Kidney (tissue), 14 donors: ENCODE results near the gene RAD51B. TPM values are rescaled to one million over a fixed set of nuclear protein-coding genes. Genes with fewer than 3 reads are reported as not detected.
A peak's percentile ranks its signal among the peaks of the same experiment; 100 is the strongest.

Experiments used
- DNase-seq, 5 donors: peaks; one replicate each; pipeline ENCODE4 v3.0.0-alpha.2; 2013 to 2020
- FAIRE-seq: peaks from 2 replicates; lab custom pipeline; 2012; peaks lifted over from hg19 to GRCh38; lab: Jason Lieb, UNC
- H3K27ac ChIP-seq, 2 donors: one replicate each; pipeline ENCODE4 v1.7.0; 2013; ENCODE audit warnings: low read depth in 2 of 2, low read length in 2 of 2, inconsistent platforms in 1 of 2
- H3K27me3 ChIP-seq: one replicate; pipeline ENCODE4 v1.7.1; 2013; ENCODE audit warnings: low read length, inconsistent platforms; ENCODE audit not compliant: control insufficient read depth, insufficient read depth
- H3K36me3 ChIP-seq, 3 donors: one replicate each; pipeline versions ENCODE4 v1.7.0 to v1.7.1; 2013; ENCODE audit warnings: low read length in 3 of 3, control low read depth in 1 of 3, inconsistent platforms in 1 of 3; ENCODE audit not compliant: insufficient read depth in 3 of 3, control insufficient read depth in 2 of 3
- H3K4me1 ChIP-seq, 3 donors: one replicate each; pipeline versions ENCODE4 v1.7.0 to v1.7.1; 2013; ENCODE audit warnings: low read length in 3 of 3, inconsistent platforms in 1 of 3, low read depth in 1 of 3; ENCODE audit not compliant: control insufficient read depth in 2 of 3, insufficient read depth in 2 of 3
- H3K4me3 ChIP-seq, 3 donors: one replicate each; pipeline versions ENCODE4 v1.7.0 to v1.8.1; 2013; ENCODE audit warnings: low read length in 3 of 3, control low read depth in 1 of 3, inconsistent platforms in 1 of 3
- H3K9ac ChIP-seq, 3 donors: one replicate each; pipeline versions ENCODE4 v1.7.0 to v1.7.1; 2013; ENCODE audit warnings: low read length in 3 of 3, control low read depth in 1 of 3, inconsistent platforms in 1 of 3
- H3K9me3 ChIP-seq, 3 donors: one replicate each; pipeline versions ENCODE4 v1.7.0 to v1.7.1; 2013; ENCODE audit warnings: low read length in 3 of 3, control low read depth in 1 of 3, inconsistent platforms in 1 of 3; ENCODE audit not compliant: control insufficient read depth in 2 of 3, insufficient read depth in 1 of 3
- intact Hi-C: fragments of 100-400 bp; cut with DNase I; formaldehyde crosslinking; loops from one replicate; pipeline ENCODE4 v1.11.1; 2022
- polyA plus RNA-seq: library from polyadenylated mRNA; stranded (reverse); fragments of 350-450 nt; fragmentation: Illumina TruSeq; extraction: RNeasy Lipid Tissue Mini Kit (QIAGEN cat#74804); gene quantifications from one replicate; pipeline ENCODE4 v1.2.3, GENCODE V29; 2014; ENCODE audit warnings: low read depth, low replicate concordance; ENCODE audit not compliant: insufficient read depth
- total RNA-seq: library from RNA; stranded (reverse); fragmentation: NEBNext Ultra II Directional; extraction: Animal tissue kit (Norgen Biotek cat#: 25700); gene quantifications from one replicate; pipeline ENCODE4 v1.2.1, GENCODE V29; 2021
- TF ChIP-seq, protein P1 (sequence below): IDR thresholded peaks from 3 replicates; pipeline ENCODE4 v1.5.1; 2012; ENCODE audit warnings: mild to moderate bottlenecking, moderate library complexity, borderline replicate concordance; ENCODE audit not compliant: insufficient read depth; ENCODE audit errors: extremely low read depth
- donor health status: control.
- donor health status: control.
- donor health status: control.
- donor health status: control.
- donor health status: control.
- donor health status: DM: yes; HTN: yes; CAD: no.
- donor health status: Normal renal cell carcinoma (clear cell type).

The RAD51B gene
- total and polyA plus RNA-seq, 2 donors from 2014 or later, result 6.9 to 18.0 TPM

GRCh38 chr14:68359022-68359836 lies 539.6 kb downstream of the RAD51B start:
- H3K36me3 ChIP-seq, result no peaks in the 10 kb centered on the region
- TF ChIP-seq, protein P1, sequence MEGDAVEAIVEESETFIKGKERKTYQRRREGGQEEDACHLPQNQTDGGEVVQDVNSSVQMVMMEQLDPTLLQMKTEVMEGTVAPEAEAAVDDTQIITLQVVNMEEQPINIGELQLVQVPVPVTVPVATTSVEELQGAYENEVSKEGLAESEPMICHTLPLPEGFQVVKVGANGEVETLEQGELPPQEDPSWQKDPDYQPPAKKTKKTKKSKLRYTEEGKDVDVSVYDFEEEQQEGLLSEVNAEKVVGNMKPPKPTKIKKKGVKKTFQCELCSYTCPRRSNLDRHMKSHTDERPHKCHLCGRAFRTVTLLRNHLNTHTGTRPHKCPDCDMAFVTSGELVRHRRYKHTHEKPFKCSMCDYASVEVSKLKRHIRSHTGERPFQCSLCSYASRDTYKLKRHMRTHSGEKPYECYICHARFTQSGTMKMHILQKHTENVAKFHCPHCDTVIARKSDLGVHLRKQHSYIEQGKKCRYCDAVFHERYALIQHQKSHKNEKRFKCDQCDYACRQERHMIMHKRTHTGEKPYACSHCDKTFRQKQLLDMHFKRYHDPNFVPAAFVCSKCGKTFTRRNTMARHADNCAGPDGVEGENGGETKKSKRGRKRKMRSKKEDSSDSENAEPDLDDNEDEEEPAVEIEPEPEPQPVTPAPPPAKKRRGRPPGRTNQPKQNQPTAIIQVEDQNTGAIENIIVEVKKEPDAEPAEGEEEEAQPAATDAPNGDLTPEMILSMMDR, result no peak
- H3K27ac ChIP-seq, result no peak overlapping the region
- H3K4me1 ChIP-seq, result peaks cover under 1 to 11% (median 8%) of the 10 kb centered on the region in 3 donors
- H3K9ac ChIP-seq, result no peak overlapping the region
- no peak overlapping the region for H3K4me3 ChIP-seq
- no peaks in the 10 kb centered on the region for H3K27me3 ChIP-seq
- no peak for FAIRE-seq
- DNase-seq, result peak in 4 of 5 donors; percentile 73 to 90 (median 83)
- no peaks in the 10 kb centered on the region for H3K9me3 ChIP-seq
- intact Hi-C loops, result no loop called here

GRCh38 chr14:68359837-68360552 lies 540.4 kb downstream of the RAD51B start:
- intact Hi-C loops, result no loop called here
- no peak overlapping the region for H3K9ac ChIP-seq

DNA sequence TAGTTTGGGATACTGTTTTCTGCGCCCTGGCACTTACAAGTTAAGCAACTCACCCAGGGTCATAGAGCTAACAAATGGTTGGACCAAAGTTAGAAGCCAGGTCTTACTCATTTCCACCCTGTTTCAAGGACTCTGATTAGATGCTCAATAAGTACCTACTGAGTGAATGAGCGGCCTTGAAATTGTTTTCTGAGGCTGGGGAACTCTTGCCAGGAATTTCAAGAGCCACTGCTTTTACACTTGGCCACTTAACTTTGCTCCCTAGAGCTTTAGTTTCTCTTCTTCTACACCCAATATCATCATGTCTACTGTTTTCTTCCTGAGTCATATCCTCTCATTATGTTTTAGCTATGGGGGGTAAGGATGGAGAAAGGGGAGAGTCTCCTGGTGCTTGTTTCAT lies 541.7 kb downstream of the RAD51B start:
- DNase-seq (no peak), FAIRE-seq (no peak)
- Histone ChIP-seq H3K27me3 (no peaks in the 10 kb centered on the region), H3K4me1 (peaks cover 11 to 17% (median 16%) of the 10 kb centered on the region in 3 donors), H3K9me3 (no peaks in the 10 kb centered on the region), H3K27ac (no peak overlapping the region), H3K36me3 (no peaks in the 10 kb centered on the region), H3K4me3 (no peak overlapping the region), H3K9ac (no peak overlapping the region)
- TF ChIP-seq, protein P1, result no peak
- intact Hi-C loops, result no loop called here

More at GRCh38 chr14:68359837-68360552, 540.4 kb downstream of the RAD51B start:
- H3K27ac ChIP-seq, result no peak overlapping the region
- peaks cover 8 to 16% (median 13%) of the 10 kb centered on the region in 3 donors for H3K4me1 ChIP-seq
- DNase-seq (peak in 1 of 5 donors; percentile 70), FAIRE-seq (no peak)
- TF ChIP-seq, protein P1, result no peak
- no peaks in the 10 kb centered on the region for H3K9me3 ChIP-seq
- no peaks in the 10 kb centered on the region for H3K27me3 ChIP-seq
- no peaks in the 10 kb centered on the region for H3K36me3 ChIP-seq
- no peak overlapping the region for H3K4me3 ChIP-seq
